Astrocyte of the cerebellum (primary cell): ENCODE data around the gene UBE3C.

Experiments used
- DNase-seq: peaks from one replicate; pipeline ENCODE4 v3.0.0-alpha.2; 2011; ENCODE audit warnings: low read depth
- H3K4me3 ChIP-seq: 2 replicates; pipeline ENCODE4 v1.5.1; 2011; ENCODE audit warnings: mild to moderate bottlenecking, low read depth, low read length, moderate library complexity
- in situ Hi-C: cut with HindIII; loops from 2 replicates; pipeline ENCODE4 v1.10.0; 2017; ENCODE audit warnings: low sequenced_read_pairs
- TF ChIP-seq, protein P1 (sequence below): IDR thresholded peaks from 2 replicates; pipeline ENCODE4 v1.5.1; 2012; ENCODE audit warnings: low read length, low read depth, moderate library complexity, mild to moderate bottlenecking; ENCODE audit errors: missing control alignments

Gene UBE3C

DNA sequence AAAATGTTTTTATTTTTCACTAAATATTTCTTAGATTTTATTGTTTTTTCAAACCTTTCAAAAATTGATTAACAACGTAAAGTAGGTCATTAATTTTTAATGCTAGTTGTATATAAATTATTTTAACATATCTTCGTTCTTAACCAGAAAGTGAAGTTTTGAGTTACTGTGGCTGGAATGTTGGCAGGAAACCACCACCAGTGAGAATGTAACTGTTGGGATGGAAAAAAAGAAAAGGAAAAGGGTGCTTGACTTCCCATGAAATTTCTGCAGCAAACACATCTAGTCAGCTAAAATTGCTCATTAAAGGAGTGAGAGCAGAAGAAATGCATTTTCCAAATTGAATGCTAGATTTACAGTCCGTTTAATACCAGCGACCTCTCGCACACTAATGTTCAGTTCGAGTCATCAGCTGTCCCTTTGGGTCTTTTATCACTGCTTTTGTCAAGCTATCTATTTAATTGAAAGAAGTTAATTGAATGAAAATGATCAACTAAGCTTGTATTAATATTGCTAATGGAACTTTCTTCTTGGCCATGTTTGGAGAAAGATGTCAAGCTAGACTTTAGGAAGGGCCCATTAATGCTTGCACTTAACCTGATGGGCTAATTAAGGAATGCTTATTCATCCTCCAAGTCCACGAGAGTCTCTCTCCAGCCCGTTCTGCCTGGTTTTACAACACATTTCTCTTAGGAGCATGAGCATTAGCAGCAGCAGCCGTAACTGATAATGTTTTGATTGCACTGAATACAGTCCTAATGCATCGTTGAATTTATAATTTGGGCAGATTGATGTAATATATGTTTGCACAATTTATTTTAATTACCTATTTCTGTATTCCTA is 70.1 kb downstream of the UBE3C start:
- DNase-seq: peak; percentile 2
- in situ Hi-C loops: no loop called here
- TF ChIP-seq, protein P1, sequence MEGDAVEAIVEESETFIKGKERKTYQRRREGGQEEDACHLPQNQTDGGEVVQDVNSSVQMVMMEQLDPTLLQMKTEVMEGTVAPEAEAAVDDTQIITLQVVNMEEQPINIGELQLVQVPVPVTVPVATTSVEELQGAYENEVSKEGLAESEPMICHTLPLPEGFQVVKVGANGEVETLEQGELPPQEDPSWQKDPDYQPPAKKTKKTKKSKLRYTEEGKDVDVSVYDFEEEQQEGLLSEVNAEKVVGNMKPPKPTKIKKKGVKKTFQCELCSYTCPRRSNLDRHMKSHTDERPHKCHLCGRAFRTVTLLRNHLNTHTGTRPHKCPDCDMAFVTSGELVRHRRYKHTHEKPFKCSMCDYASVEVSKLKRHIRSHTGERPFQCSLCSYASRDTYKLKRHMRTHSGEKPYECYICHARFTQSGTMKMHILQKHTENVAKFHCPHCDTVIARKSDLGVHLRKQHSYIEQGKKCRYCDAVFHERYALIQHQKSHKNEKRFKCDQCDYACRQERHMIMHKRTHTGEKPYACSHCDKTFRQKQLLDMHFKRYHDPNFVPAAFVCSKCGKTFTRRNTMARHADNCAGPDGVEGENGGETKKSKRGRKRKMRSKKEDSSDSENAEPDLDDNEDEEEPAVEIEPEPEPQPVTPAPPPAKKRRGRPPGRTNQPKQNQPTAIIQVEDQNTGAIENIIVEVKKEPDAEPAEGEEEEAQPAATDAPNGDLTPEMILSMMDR: no peak
- H3K4me3 ChIP-seq: no peak overlapping the region

DNA sequence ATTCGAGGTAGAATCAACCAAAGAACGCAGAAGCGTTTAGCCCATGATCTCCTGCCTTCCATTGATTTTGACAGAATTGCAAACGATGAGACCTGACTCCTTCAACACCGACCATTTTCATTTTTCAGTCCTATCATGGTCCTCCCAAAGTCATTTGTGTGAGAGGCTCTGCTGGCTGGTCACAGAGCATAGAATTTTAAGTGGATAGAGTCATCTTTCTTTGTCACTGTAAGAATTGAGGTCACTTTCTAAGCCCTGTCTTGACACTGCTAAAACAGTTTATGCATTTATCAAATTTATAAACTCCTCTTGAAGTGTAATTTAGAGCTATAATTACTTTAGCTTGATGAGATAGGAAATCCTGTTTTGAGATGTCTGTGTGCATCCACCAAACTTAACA is 72.0 kb downstream of the UBE3C start:
- no peak overlapping the region for H3K4me3 ChIP-seq
- in situ Hi-C loops: no loop called here
- DNase-seq: no peak
- TF ChIP-seq, protein P1: no peak

DNA sequence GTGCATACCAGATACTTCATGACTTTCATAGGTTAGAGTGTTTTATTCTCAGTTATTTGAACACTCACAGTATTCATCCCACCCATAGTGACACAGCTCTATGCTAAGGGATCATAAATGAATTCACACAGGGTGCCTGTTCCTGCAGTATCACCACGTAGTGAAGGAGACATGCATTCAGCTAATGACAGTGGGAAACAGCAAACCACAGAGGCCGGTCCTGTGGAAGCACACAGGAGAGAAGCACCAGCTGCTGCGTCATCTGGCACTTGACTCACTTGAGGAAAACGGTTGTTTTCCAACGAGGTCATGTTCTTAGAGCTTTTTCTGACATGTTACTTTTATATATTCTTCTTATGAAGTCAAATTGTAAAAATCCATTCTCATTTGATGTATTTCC is 73.0 kb downstream of the UBE3C start:
- H3K4me3 ChIP-seq: no peak overlapping the region
- peak; percentile 73 for DNase-seq
- TF ChIP-seq, protein P1: no peak
- in situ Hi-C loops: no loop called here

- no peak overlapping the region for H3K4me3 ChIP-seq
- TF ChIP-seq, protein P1: no peak
- DNase-seq: no peak
- in situ Hi-C loops: no loop called here
Observed at GRCh38 chr7:157219154-157219553, 80.4 kb downstream of the UBE3C start.

DNA sequence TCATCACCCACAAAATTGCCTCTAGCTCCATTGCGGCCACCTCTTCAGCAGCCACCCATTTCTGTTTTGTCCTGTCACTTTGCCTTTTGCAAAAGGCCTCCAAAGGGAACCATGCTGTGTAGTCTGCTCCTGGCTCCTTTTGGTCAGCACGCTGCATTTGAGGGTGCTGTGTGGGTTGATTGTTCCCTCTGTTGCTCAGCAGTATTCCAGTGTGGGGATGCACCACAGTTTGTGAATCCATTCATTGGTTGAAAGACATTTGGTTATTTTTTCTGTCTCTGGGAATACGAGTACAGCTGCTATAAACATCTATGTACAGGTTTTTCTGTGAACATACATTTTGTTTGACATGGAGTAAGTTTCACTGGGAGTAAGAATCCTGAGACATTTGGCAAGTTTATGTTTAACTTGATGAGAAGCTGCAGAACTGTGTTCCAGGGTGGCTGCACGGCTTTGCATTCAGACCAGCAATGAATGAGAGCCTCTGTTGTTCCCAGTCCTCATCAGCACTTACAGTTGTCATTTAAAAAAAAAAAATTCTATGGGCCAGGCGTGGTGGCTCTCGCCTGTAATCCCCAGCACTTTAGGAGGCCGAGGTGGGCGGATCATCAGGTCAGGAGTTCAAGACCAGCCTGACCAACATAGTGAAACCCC is 82.3 kb downstream of the UBE3C start:
- TF ChIP-seq, protein P1: no peak
- DNase-seq: no peak
- in situ Hi-C loops: no loop called here
- H3K4me3 ChIP-seq: no peak overlapping the region

GRCh38 chr7:157222687-157223086 is 84.0 kb downstream of the UBE3C start:
- DNase-seq: no peak
- TF ChIP-seq, protein P1: no peak
- in situ Hi-C loops: no loop called here
- H3K4me3 ChIP-seq: no peak overlapping the region
